Measurements from ENCODE around the gene C6orf15. TPM values are rescaled to one million over a fixed set of nuclear protein-coding genes. Genes with fewer than 3 reads are reported as not detected.

Gene C6orf15
- total RNA-seq, 2 donors from 2014 or later: not detected

GRCh38 chr6:31065556-31065955 is 46.8 kb downstream of the C6orf15 start:
- Histone ChIP-seq H3K4me1 (no peaks in the 10 kb centered on the region), H3K9ac (ENCODE audit: low read depth in 2 of 2, low read length in 2 of 2) (no peak overlapping the region), H3K27ac (no peak overlapping the region), H3K27me3 (no peaks in the 10 kb centered on the region), H3K9me3 (no peaks in the 10 kb centered on the region), H3K36me3 (no peaks in the 10 kb centered on the region), H3K4me3 (no peak overlapping the region)
- no peak for DNase-seq
- intact Hi-C loops (cut with DNase I): no loop called here
- TF ChIP-seq CTCF (IDR thresholded peaks at IDR 0.05): no peak

- Histone ChIP-seq H3K27me3 (no peaks in the 10 kb centered on the region), H3K9me3 (no peaks in the 10 kb centered on the region), H3K4me1 (no peaks in the 10 kb centered on the region), H3K36me3 (no peaks in the 10 kb centered on the region), H3K9ac (ENCODE audit: low read depth in 2 of 2, low read length in 2 of 2) (no peak overlapping the region), H3K27ac (no peak overlapping the region), H3K4me3 (no peak overlapping the region)
- DNase-seq: no peak
- intact Hi-C loops (cut with DNase I): no loop called here
- no peak for TF ChIP-seq CTCF (IDR thresholded peaks at IDR 0.05)
Measured at GRCh38 chr6:31063906-31064435, 48.4 kb downstream of the C6orf15 start.

Other genes starting within 250 kb of the C6orf15 start
- 100 to 1,000 TPM; 261 to 267 TPM for gene DDR1, start 228.1 kb downstream of the C6orf15 start, total RNA-seq
- gene GTF2H4, start 204.4 kb downstream of the C6orf15 start, total RNA-seq: 10 to 100 TPM; 15.8 to 25.7 TPM
- gene VARS2, start 198.3 kb downstream of the C6orf15 start, total RNA-seq: 10 to 100 TPM; 27.5 to 55.6 TPM
- gene SFTA2, start 180.4 kb downstream of the C6orf15 start, total RNA-seq: 1 to 10 TPM in 1 of 2 donors, not detected in 1; 1.3 TPM
- under 1 TPM in 1 of 2 donors, not detected in 1; 0.30 TPM for gene MUCL3, start 171.6 kb downstream of the C6orf15 start, total RNA-seq
- not detected for gene MUC21, start 128.9 kb downstream of the C6orf15 start, total RNA-seq
- gene MUC22, start 102.1 kb downstream of the C6orf15 start, total RNA-seq: not detected
- 1 to 10 TPM; 2.2 to 5.6 TPM for gene PSORS1C1, start 2.2 kb upstream of the C6orf15 start, total RNA-seq
- gene CDSN, start 7.9 kb upstream of the C6orf15 start, total RNA-seq: not detected
- gene PSORS1C2, start 26.5 kb upstream of the C6orf15 start, total RNA-seq: not detected
- gene CCHCR1, start 45.2 kb upstream of the C6orf15 start, total RNA-seq: 10 to 100 TPM; 31.8 to 55.4 TPM
- gene TCF19, start 46.0 kb upstream of the C6orf15 start, total RNA-seq: 10 to 100 TPM in 1 of 2 donors, 1 to 10 TPM in 1; 8.8 to 39.6 TPM
- gene POU5F1, start 58.1 kb upstream of the C6orf15 start, total RNA-seq: 1 to 10 TPM; 3.4 to 7.0 TPM
- gene HLA-C, start 159.5 kb upstream of the C6orf15 start, total RNA-seq: 1,000 to 10,000 TPM in 1 of 2 donors, 100 to 1,000 TPM in 1; 576 to 1,321 TPM
- 1,000 to 10,000 TPM; 1,153 to 3,111 TPM for gene HLA-B, start 244.6 kb upstream of the C6orf15 start, total RNA-seq

Measured in colonic mucosa (tissue), 4 donors.